Stimulated activated CD4-positive, alpha-beta T cell treated with anti-CD3 and anti-CD28 coated beads, Interleukin-12 subunit alpha, Interleukin-12 subunit beta, amount 100 ng/mL, for 4 hours (primary cell): ENCODE data around the gene OCSTAMP.

Experiments used
- DNase-seq: peaks from one replicate; pipeline ENCODE4 v3.0.0-alpha.2; 2020

OCSTAMP gene

GRCh38 chr20:46512943-46513844, 37.3 kb downstream of the OCSTAMP start, which contains the start of gene ZNF334:
TSS of gene ZNF334 (minus strand) at chr20:46513559. CDS start at chr20:46512102, 1,457 bp downstream.
- peak; percentile 48 for DNase-seq

GRCh38 chr20:46509523-46509922, 40.9 kb downstream of the OCSTAMP start:
- DNase-seq = no peak

GRCh38 chr20:46507760-46508407, 42.6 kb downstream of the OCSTAMP start:
- DNase-seq = no peak

GRCh38 chr20:46505506-46505905, 44.9 kb downstream of the OCSTAMP start:
- DNase-seq = no peak

- no peak for DNase-seq
These were observed 48.5 kb downstream of the OCSTAMP start for GRCh38 chr20:46501961-46502360.

- DNase-seq = no peak
These were observed 49.0 kb downstream of the OCSTAMP start for GRCh38 chr20:46501337-46501942.

- DNase-seq = no peak
These were observed 56.4 kb downstream of the OCSTAMP start for GRCh38 chr20:46494077-46494476.

GRCh38 chr20:46491354-46491753, 59.1 kb downstream of the OCSTAMP start:
- no peak for DNase-seq
